Large intestine (tissue), 3 donors: ENCODE data around the gene WDSUB1. TPM values are rescaled to one million over a fixed set of nuclear protein-coding genes. Genes with fewer than 3 reads are reported as not detected.

Experiments used
- DNase-seq, 2 donors: peaks; one replicate each; pipeline versions ENCODE4 v3.0.0 to v3.0.0-alpha.2; 2013
- H3K27ac ChIP-seq: one replicate; pipeline ENCODE4 v1.5.1; 2013; ENCODE audit warnings: low read length
- H3K27me3 ChIP-seq: 2 replicates; pipeline ENCODE4 v1.6.1; 2013; ENCODE audit warnings: low read length; ENCODE audit not compliant: control insufficient read depth, insufficient read depth
- H3K36me3 ChIP-seq: 2 replicates; pipeline ENCODE4 v1.6.1; 2013; ENCODE audit warnings: low read length; ENCODE audit not compliant: control insufficient read depth, insufficient read depth
- H3K4me1 ChIP-seq: one replicate; pipeline ENCODE4 v1.6.1; 2013; ENCODE audit warnings: low read length; ENCODE audit not compliant: control insufficient read depth, insufficient read depth
- H3K4me3 ChIP-seq: one replicate; pipeline ENCODE4 v1.5.1; 2013; ENCODE audit warnings: low read length
- H3K9me3 ChIP-seq: one replicate; pipeline ENCODE4 v1.6.1; 2013; ENCODE audit warnings: mild to moderate bottlenecking, low read depth, low read length, moderate library complexity; ENCODE audit not compliant: control insufficient read depth
- WGBS: methylation state at CpG from one replicate; pipeline ENCODE4 v1.1.5; 2013; ENCODE audit warnings: low lambda C conversion rate; ENCODE audit not compliant: insufficient coverage; 5-methylcytosine and 5-hydroxymethylcytosine counted together
- polyA plus RNA-seq: library from polyadenylated mRNA; unstranded; fragments of 120-200 nt; gene quantifications from one replicate; pipeline ENCODE4 v1.2.1, GENCODE V29; 2013

WDSUB1 gene
- polyA plus RNA-seq, 1 donor, result 13.7 TPM

- Histone ChIP-seq H3K27me3 (no peaks in the 10 kb centered on the region), H3K9me3 (no peaks in the 10 kb centered on the region), H3K4me1 (no peaks in the 10 kb centered on the region), H3K27ac (no peak overlapping the region), H3K36me3 (peaks cover 66% of the 10 kb centered on the region), H3K4me3 (no peak overlapping the region)
- DNase-seq, result no peak
- WGBS, result no CpG with 5 or more reads among the region's 14 CpGs
Observed at GRCh38 chr2:159196393-159196925, 90.0 kb downstream of the WDSUB1 start.

- no peak for DNase-seq
- no peaks in the 10 kb centered on the region for H3K9me3 ChIP-seq
- peaks cover 67% of the 10 kb centered on the region for H3K36me3 ChIP-seq
- no CpG with 5 or more reads among the region's 6 CpGs for WGBS
- no peaks in the 10 kb centered on the region for H3K4me1 ChIP-seq
- no peak overlapping the region for H3K4me3 ChIP-seq
- no peaks in the 10 kb centered on the region for H3K27me3 ChIP-seq
- no peak overlapping the region for H3K27ac ChIP-seq
Observed at GRCh38 chr2:159195697-159196096, 90.8 kb downstream of the WDSUB1 start.

GRCh38 chr2:159194241-159194640 is 92.3 kb downstream of the WDSUB1 start:
- Histone ChIP-seq H3K4me3 (no peak overlapping the region), H3K36me3 (peaks cover 61% of the 10 kb centered on the region), H3K27me3 (no peaks in the 10 kb centered on the region), H3K4me1 (no peaks in the 10 kb centered on the region), H3K9me3 (no peaks in the 10 kb centered on the region), H3K27ac (no peak overlapping the region)
- DNase-seq, result no peak
- WGBS, result no CpG with 5 or more reads among the region's 10 CpGs

GRCh38 chr2:159193791-159194190 is 92.7 kb downstream of the WDSUB1 start:
- peaks cover 60% of the 10 kb centered on the region for H3K36me3 ChIP-seq
- 100% methylated on average over 1 of the region's 4 CpGs for WGBS
- H3K27me3 ChIP-seq, result no peaks in the 10 kb centered on the region
- H3K9me3 ChIP-seq, result no peaks in the 10 kb centered on the region
- DNase-seq, result no peak
- no peak overlapping the region for H3K4me3 ChIP-seq
- H3K4me1 ChIP-seq, result no peaks in the 10 kb centered on the region
- H3K27ac ChIP-seq, result no peak overlapping the region

GRCh38 chr2:159192371-159192918 is 94.1 kb downstream of the WDSUB1 start:
- Histone ChIP-seq H3K36me3 (peaks cover 55% of the 10 kb centered on the region), H3K4me1 (no peaks in the 10 kb centered on the region), H3K4me3 (no peak overlapping the region), H3K27ac (no peak overlapping the region), H3K9me3 (no peaks in the 10 kb centered on the region), H3K27me3 (no peaks in the 10 kb centered on the region)
- DNase-seq, result no peak
- 100% methylated on average over 2 of the region's 12 CpGs for WGBS

GRCh38 chr2:159188449-159188848 is 98.1 kb downstream of the WDSUB1 start:
- no peak overlapping the region for H3K27ac ChIP-seq
- H3K9me3 ChIP-seq, result no peaks in the 10 kb centered on the region
- peaks cover 48% of the 10 kb centered on the region for H3K36me3 ChIP-seq

GRCh38 chr2:159187106-159187505 is 99.4 kb downstream of the WDSUB1 start:
- DNase-seq, result no peak
- WGBS, result 91% methylated on average over 2 of the region's 6 CpGs
- no peak overlapping the region for H3K4me3 ChIP-seq
- no peaks in the 10 kb centered on the region for H3K27me3 ChIP-seq
- no peak overlapping the region for H3K27ac ChIP-seq
- peaks cover 53% of the 10 kb centered on the region for H3K36me3 ChIP-seq
- H3K9me3 ChIP-seq, result no peaks in the 10 kb centered on the region
- no peaks in the 10 kb centered on the region for H3K4me1 ChIP-seq

More at GRCh38 chr2:159188449-159188848, 98.1 kb downstream of the WDSUB1 start:
- H3K27me3 ChIP-seq, result no peaks in the 10 kb centered on the region
- no peaks in the 10 kb centered on the region for H3K4me1 ChIP-seq
- no peak overlapping the region for H3K4me3 ChIP-seq
- no peak for DNase-seq
- no CpG with 5 or more reads among the region's 4 CpGs for WGBS

GRCh38 chr2:159186462-159186861 is 100.0 kb downstream of the WDSUB1 start:
- Histone ChIP-seq H3K36me3 (peaks cover 50% of the 10 kb centered on the region), H3K4me3 (no peak overlapping the region), H3K27me3 (no peaks in the 10 kb centered on the region), H3K4me1 (no peaks in the 10 kb centered on the region), H3K9me3 (no peaks in the 10 kb centered on the region), H3K27ac (no peak overlapping the region)
- no peak for DNase-seq
- WGBS, result 100% methylated on average over 1 of the region's 4 CpGs
